Daoy (cell line): Measurements from ENCODE around the gene DCN. TPM values are rescaled to one million over a fixed set of nuclear protein-coding genes. Genes with fewer than 3 reads are reported as not detected.
A peak's percentile ranks its signal among the peaks of the same experiment; 100 is the strongest.

ENCODE experiments used
- DNase-seq: peaks from one replicate; pipeline ENCODE4 v3.0.0-alpha.2; 2015; ENCODE audit warnings: low read depth
- total RNA-seq: library from RNA; depleted of rRNA; stranded (reverse); fragments of >200 nt; shearing (Covaris generic); gene quantifications from 2 replicates; pipeline ENCODE4 v1.2.3, GENCODE V29; 2014; rRNA removed

DCN gene
- total RNA-seq, 1 experiment from 2014 or later: 0.06 TPM

- no peak for DNase-seq
Observed at GRCh38 chr12:91100906-91101305, 81.7 kb downstream of the DCN start.

GRCh38 chr12:91099836-91100235 is 82.8 kb downstream of the DCN start:
- DNase-seq: no peak

- DNase-seq: no peak
Observed at GRCh38 chr12:91099341-91099740, 83.3 kb downstream of the DCN start.

- DNase-seq: peak; percentile 76
Observed at GRCh38 chr12:91098941-91099340, 83.7 kb downstream of the DCN start.

GRCh38 chr12:91098461-91098860 is 84.2 kb downstream of the DCN start:
- DNase-seq: no peak

GRCh38 chr12:91094957-91095356 is 87.7 kb downstream of the DCN start:
- DNase-seq: peak; percentile 7

- DNase-seq: no peak
Observed at GRCh38 chr12:91094032-91094662, 88.5 kb downstream of the DCN start.

GRCh38 chr12:91093341-91093740 is 89.3 kb downstream of the DCN start:
- no peak for DNase-seq

- no peak for DNase-seq
Observed at GRCh38 chr12:91091916-91092715, 90.5 kb downstream of the DCN start.

Other genes starting within 250 kb of the DCN start
- not detected in 2 replicates for gene CCER1, start 227.6 kb downstream of the DCN start, total RNA-seq
- not detected in 2 replicates for gene EPYC, start 177.8 kb downstream of the DCN start, total RNA-seq
- gene KERA, start 124.8 kb downstream of the DCN start, total RNA-seq: not detected in 2 replicates
- 1.0 and 2.6 TPM in 2 replicates for gene LUM, start 71.3 kb downstream of the DCN start, total RNA-seq